ENCODE results near the gene OR6K6. TPM values are rescaled to one million over a fixed set of nuclear protein-coding genes. Genes with fewer than 3 reads are reported as not detected.

The OR6K6 gene
- total RNA-seq: not detected in 2 replicates
- long read RNA-seq: 0 reads

- H3K27ac Mint-ChIP-seq: peak within 1 kb of the TSS; percentile 74
- TF ChIP-seq, protein P1, sequence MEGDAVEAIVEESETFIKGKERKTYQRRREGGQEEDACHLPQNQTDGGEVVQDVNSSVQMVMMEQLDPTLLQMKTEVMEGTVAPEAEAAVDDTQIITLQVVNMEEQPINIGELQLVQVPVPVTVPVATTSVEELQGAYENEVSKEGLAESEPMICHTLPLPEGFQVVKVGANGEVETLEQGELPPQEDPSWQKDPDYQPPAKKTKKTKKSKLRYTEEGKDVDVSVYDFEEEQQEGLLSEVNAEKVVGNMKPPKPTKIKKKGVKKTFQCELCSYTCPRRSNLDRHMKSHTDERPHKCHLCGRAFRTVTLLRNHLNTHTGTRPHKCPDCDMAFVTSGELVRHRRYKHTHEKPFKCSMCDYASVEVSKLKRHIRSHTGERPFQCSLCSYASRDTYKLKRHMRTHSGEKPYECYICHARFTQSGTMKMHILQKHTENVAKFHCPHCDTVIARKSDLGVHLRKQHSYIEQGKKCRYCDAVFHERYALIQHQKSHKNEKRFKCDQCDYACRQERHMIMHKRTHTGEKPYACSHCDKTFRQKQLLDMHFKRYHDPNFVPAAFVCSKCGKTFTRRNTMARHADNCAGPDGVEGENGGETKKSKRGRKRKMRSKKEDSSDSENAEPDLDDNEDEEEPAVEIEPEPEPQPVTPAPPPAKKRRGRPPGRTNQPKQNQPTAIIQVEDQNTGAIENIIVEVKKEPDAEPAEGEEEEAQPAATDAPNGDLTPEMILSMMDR (IDR thresholded peaks at IDR 0.05; ENCODE audit: unreplicated experiment): no peak
- no peaks in the 10 kb centered on the region for H3K4me1 Mint-ChIP-seq (ENCODE audit: low read depth)
- H3K36me3 Mint-ChIP-seq (ENCODE audit: insufficient read depth): no peaks in the 10 kb centered on the region
- H3K9me3 Mint-ChIP-seq (ENCODE audit: low read depth): peaks cover 4% of the 10 kb centered on the region
- no peak for DNase-seq (ENCODE audit: low spot score, unreplicated experiment)
- H3K27me3 Mint-ChIP-seq: no peaks in the 10 kb centered on the region
- H3K4me3 Mint-ChIP-seq (ENCODE audit: low read depth): no peak within 1 kb of the TSS
Measured at GRCh38 chr1:158754420-158754819, at the start of gene OR6K6. OR6K6 (plus strand) TSS chr1:158754720; CDS start chr1:158754888, 168 bp downstream.

DNA sequence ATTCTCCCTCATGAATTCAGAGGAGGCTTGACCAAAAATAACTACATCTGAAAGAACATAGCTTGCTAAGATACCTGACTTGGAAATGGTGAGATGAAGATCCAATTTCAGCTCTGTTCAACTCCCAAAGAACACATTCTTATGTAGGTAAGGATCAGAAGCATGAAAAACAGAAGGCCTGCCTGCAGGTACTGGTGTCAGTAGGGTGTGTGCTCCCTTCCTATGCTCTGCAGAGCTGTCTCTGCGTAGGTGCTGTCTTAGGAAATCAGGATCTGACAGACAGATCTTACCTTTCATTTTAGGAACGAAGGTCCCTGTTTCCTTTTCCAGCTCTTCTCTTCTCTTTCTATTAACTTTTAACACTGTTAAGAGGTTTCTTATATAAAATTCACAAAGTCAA is 48.4 kb upstream of the OR6K6 start:
- TF ChIP-seq, protein P1 (IDR thresholded peaks at IDR 0.05; ENCODE audit: unreplicated experiment): no peak
- Mint-ChIP-seq H3K36me3 (ENCODE audit: insufficient read depth) (no peaks in the 10 kb centered on the region), H3K27me3 (no peaks in the 10 kb centered on the region), H3K27ac (no peak overlapping the region), H3K4me1 (ENCODE audit: low read depth) (no peaks in the 10 kb centered on the region), H3K9me3 (ENCODE audit: low read depth) (no peaks in the 10 kb centered on the region), H3K4me3 (ENCODE audit: low read depth) (no peak overlapping the region)
- DNase-seq (ENCODE audit: low spot score, unreplicated experiment): no peak

- Mint-ChIP-seq H3K36me3 (ENCODE audit: insufficient read depth) (no peaks in the 10 kb centered on the region), H3K9me3 (ENCODE audit: low read depth) (no peaks in the 10 kb centered on the region), H3K27ac (no peak overlapping the region), H3K27me3 (no peaks in the 10 kb centered on the region), H3K4me3 (ENCODE audit: low read depth) (no peak overlapping the region), H3K4me1 (ENCODE audit: low read depth) (no peaks in the 10 kb centered on the region)
- no peak for DNase-seq (ENCODE audit: low spot score, unreplicated experiment)
- TF ChIP-seq, protein P1 (IDR thresholded peaks at IDR 0.05; ENCODE audit: unreplicated experiment): no peak
Measured at GRCh38 chr1:158711098-158711497, 43.4 kb upstream of the OR6K6 start.

DNA sequence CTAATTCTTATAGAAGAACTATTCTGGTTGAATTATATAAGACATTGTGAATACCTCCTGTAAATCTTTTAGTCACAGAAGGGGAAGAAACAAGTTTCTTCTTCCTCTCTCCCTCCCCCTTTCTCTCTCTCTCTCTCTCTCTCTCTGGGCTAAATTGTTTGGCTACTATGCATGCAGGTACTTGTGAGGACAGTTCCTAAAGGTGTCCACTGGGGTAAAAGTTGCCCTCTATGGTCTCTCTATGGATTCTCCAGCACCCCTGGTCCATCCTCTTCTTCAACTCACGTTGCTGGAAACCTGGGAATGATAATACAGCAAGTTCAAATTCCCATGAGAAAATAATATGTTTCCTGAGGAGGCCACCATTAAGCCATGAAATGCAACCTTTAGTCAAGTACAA is 39.8 kb upstream of the OR6K6 start:
- H3K4me3 Mint-ChIP-seq (ENCODE audit: low read depth): no peak overlapping the region
- TF ChIP-seq, protein P1 (IDR thresholded peaks at IDR 0.05; ENCODE audit: unreplicated experiment): no peak
- H3K27me3 Mint-ChIP-seq: no peaks in the 10 kb centered on the region
- no peaks in the 10 kb centered on the region for H3K9me3 Mint-ChIP-seq (ENCODE audit: low read depth)
- H3K36me3 Mint-ChIP-seq (ENCODE audit: insufficient read depth): no peaks in the 10 kb centered on the region
- DNase-seq (ENCODE audit: low spot score, unreplicated experiment): no peak
- H3K4me1 Mint-ChIP-seq (ENCODE audit: low read depth): no peaks in the 10 kb centered on the region
- no peak overlapping the region for H3K27ac Mint-ChIP-seq

- Mint-ChIP-seq H3K27me3 (peaks cover 3% of the 10 kb centered on the region), H3K27ac (no peak overlapping the region), H3K9me3 (ENCODE audit: low read depth) (no peaks in the 10 kb centered on the region)
Measured at GRCh38 chr1:158716335-158716734, 38.2 kb upstream of the OR6K6 start.

More at GRCh38 chr1:158716335-158716734, 38.2 kb upstream of the OR6K6 start:
- Mint-ChIP-seq H3K4me1 (ENCODE audit: low read depth) (no peaks in the 10 kb centered on the region), H3K36me3 (ENCODE audit: insufficient read depth) (no peaks in the 10 kb centered on the region), H3K4me3 (ENCODE audit: low read depth) (no peak overlapping the region)
- DNase-seq (ENCODE audit: low spot score, unreplicated experiment): no peak
- TF ChIP-seq, protein P1 (IDR thresholded peaks at IDR 0.05; ENCODE audit: unreplicated experiment): no peak
